Stimulated activated CD4-positive, alpha-beta T cell treated with anti-CD3 and anti-CD28 coated beads, TNF-alpha, amount 100 ng/mL, for 1 hour (primary cell): Measurements from ENCODE around the gene ERMARD.

Experiments used
- DNase-seq, 3 donors: peaks; one replicate each; pipeline ENCODE4 v3.0.0-alpha.2; 2020; ENCODE audit warnings: low read depth in 3 of 3, low spot score in 1 of 3

ERMARD gene

DNA sequence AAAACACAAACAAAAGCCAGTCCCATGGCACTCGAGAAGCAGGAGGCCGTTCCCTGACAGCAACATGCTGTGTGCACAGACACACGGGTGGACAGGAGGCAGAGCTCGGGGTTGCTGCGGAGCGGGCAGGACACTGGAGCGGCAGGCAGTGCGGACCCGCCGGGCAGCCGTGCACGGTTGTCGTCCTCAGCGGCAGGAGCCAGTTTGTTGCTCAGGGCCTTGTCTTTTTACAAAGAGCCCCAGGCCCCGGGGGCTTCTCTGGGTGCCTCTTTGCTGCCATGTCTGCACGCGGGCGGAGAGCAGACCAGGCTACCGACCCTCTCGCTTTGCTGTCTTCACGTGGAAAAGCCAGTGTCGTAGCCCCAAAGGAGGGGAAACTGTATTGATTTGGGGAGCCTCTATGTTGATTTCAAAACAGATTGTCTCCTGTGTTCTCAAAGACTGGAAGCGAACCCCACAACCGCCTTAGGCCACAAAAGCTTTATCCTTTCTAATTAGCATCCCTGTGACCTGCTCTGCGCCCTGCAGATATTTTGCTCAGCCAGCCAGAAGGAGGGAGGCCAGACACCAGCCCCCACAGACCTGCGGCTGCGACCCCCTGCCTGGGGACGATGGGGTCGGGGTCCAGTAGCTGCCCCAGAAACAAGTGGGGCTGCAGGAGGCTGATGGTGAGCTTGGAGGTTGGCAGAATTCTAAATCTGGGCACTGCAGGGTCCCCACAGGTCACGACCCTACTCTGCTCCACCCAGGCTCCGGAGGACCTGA, 50.2 kb downstream of the ERMARD start:
- no peak for DNase-seq

DNA sequence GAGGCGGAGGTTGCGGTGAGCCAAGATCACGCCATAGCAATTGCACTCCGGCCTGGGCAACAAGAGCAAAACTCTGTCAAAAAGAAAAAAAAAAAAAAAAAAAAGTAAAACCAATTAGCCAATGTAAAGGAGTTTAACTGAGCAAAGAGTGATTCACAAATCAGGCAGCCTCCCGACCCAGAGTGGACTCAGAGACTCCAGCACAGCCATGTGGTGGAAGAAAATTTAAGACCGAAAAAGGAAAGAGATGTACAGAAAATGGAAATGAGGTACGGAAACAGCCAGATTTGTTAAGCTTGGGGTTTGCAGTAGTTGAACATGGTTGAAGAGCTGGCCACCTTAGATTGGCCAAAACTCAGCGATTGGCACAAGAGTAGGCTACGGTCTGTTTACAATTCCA, 51.4 kb downstream of the ERMARD start:
- no peak for DNase-seq

DNA sequence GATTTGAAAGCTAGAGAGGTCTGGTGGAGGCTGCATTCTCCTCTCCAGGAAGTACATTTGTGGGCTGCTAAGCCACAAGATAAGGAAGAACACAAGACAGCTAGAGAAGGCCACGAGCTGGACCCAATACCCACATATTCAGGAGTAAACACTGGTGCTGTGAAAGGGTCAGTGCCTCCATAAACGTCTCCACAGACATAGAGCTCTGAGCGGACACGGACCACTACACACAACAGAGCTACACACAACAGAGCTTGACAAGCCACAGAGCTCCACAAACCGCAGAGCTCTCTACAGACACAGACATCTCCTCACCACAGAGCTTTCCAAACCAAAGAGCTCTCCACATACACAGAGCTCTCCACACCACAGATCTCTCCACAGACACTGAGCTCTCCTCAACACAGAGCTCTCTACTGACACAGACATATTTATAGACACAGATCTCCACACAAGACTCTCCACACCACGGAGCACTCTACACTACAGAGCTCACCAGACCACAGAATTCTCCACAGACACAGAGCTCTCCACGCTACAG, 51.9 kb downstream of the ERMARD start:
- no peak for DNase-seq

DNA sequence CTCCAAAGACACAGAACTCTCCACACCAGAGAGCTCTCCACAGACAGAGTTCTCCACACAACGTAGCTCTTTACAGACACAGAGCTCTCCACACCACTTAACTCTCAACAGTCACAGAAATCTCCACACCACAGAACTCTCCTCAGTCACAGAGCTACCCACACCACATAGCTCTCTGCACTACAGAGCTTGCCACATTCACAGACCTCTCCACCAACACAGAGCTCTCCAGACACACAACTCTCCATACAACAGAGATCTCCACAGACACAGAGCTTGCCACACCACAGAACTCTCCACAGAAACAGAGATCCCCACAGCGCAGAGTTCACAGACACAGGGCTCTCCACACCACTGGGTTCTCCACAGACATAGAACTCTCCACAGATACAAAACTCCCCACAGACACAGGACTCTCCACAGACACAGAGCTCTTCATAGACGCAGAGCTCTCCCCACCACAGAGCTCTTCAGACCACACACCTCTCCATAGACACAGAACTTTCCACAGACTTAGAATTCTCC, 52.5 kb downstream of the ERMARD start:
- DNase-seq = no peak

DNA sequence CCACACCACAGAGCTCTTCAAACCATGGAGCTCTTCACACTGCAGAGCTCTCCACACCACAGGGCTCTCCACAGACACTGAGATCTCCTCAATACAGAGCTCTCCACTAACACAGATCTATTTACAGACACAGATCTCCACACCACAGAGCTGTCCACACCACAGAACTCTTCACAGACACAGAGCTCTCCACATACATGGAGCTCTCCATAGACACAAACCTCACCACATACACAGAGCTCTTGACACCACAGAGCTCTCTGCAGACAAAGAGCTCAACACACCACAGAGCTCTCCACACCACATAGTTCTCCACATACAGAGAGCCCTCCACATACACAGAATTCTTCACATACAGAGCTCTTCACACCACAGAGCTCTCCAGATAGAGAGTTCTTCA, 53.0 kb downstream of the ERMARD start:
- DNase-seq = no peak

DNA sequence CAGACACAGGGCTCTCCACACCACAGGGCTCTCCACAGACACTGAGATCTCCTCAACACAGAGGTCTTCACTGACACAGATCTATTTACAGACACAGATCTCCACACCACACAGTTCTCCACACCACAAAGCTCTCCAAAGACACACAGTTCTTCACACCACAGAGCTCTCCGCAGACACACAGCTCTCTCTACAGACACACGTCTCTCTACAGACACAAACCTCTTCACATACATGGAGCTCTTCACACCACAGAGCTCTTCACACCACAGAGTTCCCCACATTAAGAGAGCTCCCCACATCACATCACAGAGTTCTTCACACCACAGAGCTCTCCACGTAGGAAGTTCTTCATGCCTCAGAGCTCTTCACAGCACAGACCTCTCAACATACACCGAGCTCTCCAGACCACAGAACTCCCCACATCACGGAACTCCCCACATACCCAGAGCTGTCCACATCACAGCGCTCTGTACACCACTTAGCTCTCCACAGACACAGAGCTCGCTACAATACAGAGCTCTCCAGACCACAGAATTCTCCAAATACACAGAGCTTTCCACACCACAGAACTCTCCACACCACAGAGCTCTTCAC, 53.9 kb downstream of the ERMARD start:
- no peak for DNase-seq

DNA sequence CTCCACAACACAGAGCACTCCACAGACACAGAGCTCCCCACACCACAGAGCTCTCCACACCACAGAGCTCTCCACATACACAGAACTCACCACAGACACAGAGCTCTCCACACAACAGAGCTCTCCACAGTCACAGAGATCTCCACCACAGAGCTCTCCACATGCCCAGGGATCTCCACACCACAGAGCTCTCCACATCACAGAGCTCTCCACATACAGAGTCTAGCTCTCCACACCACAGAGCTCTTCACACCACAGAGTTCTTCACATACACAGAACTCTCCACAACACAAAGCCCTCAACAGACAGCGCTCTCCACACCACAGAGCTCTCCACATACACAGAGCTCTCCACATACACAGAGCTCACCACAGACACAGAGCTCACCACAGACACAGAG, 55.3 kb downstream of the ERMARD start:
- DNase-seq = no peak

DNA sequence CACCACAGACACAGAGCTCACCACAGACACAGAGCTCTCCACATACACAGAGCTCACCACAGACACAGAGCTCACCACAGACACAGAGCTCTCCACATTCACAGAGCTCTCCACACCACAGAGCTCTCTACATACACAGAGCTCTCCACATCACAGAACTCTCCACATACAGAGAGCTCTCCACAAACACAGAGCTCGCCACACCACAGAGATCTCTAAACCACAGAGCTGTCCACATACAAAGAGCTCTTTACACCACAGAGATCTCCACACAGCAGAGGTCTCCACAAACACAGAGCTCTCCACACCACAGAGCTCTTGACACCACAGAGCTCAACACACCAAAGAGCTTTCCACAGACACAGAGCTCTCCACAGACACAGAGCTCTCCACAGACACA, 55.8 kb downstream of the ERMARD start:
- no peak for DNase-seq

DNA sequence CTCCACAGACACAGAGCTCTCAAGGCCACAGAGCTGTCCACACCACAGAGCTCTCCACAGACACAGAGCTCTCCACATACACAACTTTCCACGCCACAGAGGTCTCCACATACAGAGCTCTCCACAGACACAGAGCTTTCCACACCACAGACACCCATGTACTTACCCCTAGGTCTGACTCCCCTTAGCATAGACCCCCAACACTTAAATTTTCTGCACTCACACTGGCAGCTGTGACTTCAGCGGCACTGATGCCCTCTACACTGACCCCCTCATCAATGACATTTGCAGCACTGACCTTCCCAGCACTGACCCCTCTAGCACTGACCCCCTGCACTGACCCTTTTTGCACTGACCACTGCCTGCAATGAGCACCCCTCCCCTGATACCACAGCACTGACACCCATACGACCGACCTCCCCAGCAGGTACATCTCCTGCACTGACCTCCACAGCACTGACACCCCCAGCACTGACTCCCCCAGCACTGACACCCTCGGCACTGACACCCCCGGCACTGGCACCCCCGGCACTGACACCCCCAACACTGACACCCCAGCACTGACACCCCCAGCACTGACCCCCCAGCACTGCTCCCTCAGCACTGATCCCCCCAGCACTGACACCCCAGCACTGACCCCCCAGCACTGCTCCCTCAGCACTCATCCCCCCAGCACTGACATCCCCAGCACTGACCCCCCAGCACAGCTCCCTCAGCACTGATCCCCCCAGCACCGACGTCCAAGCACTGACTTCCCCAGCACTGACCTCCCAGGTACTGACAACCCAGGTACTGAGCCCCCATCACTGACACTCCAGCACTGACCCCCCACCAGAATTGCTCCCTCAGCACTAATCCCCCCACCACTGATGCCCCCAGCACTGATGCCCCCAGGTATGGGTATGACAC, 56.5 kb downstream of the ERMARD start:
- DNase-seq = no peak

DNA sequence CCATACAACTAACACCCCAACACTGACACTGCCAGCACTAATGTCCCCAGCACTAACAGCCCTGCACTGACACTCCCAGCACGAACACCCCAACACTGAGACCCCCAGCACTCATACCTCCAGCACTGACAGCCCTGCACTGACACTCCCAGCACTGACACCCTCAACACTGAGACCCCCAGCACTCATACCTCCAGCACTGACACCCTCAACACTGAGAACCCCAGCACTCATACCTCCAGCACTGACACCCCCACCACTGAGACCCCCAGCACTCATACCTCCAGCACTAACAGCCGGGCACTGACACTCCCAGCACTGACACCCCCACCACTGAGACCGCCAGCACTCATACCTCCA, 57.2 kb downstream of the ERMARD start:
- no peak for DNase-seq

DNA sequence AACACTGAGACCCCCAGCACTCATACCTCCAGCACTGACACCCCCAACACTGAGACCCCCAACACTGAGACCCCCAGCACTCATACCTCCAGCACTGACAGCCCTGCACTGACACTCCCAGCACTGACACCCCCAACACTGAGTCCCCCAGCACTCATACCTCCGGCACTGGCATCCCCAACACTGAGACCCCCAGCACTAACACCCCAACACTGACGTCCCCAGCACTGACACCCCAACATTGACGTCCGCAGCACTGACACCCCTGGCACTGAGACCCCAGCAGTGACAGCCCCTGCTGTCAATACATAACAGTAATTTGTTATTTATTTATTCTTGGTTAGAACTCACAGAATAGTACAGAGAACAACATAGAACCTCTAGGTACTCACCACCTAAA, 58.0 kb downstream of the ERMARD start:
- DNase-seq = no peak

DNA sequence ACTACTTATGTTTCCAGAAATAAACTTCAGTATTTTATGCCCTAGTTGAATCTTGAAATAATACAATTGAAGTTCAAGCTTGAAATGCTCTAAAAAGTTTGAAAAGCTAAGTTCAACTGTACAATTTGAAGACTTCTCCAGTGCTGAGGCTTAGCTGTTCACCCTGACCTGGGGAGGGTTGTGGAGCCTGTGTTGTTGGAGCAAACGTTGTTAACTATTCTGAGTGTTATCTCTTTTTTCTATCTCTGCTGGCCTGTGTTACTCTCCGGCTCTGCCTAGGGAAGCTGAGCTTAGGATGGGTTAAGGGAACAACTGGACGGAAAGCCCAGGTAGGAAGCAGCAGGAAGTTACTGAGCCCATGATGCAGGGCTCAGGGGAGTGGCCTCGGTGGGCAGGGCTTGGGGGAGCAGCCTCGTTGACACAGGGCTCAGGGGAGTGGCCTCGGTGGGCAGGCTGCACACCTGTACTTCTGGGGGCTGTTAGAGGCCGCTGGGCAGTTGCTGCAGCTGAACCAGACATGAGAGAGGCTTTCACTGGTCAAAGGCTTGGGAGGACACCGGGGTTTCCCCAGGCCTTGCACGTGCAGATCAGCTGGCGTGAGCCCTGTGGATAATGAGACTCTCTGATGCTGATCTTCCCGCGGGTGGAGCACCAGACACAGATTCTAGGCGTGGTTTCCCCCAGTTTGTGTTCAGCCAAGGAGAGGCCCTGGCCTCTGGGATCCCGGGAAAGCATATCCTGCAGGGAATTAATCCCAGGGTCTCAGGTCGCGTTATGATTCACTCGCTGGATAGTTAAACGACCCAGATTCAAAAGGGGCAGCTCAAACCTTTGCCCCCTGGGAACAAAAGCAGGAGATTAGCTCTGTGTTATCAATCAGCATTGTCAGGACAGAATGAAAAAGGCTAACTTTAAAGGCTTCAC, 58.9 kb downstream of the ERMARD start:
- no peak for DNase-seq

DNA sequence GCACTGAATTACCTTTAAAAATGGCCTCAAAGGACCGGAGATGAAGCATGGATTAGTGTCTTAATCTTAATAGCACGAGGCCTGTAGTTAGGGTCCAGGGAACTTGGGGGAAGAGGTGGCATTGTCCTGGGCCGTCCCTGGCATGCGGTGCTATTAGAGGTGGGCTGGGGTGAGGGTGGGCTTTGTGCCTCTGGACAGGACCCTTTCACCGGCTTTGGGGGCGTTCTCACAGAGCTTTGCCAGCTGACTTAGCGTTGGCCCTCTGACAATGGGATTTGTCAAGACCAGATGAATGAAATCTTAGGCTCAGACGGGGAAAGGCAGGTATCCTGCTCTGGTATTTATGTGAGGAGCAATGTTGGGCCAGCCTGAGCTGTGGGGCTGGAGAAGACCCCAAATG, 59.6 kb downstream of the ERMARD start:
- DNase-seq = no peak

DNA sequence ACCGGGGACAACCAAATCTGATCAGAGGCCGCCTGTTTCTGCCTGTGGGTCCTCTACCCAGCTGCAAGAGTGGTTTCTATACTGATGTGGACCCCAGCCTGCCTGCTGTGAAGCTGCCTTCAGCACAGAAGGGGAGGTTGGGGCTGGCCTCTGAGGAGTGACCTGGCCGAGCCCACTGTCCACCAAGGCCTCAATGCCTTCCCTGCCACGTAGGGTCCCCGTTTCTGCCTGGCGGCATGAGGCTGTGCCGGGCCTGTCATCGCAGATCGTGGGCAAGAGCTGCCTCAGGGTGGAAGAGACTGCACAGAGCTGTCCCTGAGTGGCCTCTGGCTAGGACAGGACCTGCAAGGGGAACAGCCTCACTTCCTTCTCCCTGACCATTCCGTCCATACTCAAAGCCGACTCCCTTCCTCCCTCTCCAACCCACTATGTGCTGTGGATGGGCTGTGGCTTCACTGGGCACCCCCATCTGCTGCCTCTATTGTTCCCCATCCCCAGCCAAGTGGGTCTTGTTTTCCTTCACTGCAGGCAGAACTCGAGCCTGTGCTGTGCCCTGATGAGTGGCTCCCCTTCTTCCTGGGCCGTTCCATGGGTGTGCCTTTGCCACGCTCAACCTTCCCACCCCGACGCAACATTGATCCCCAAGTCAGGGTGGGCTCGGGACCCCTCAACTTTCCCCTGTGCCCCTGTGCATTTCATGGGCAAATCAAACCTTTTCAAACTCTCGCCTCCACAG, 60.3 kb downstream of the ERMARD start:
- DNase-seq = no peak

DNA sequence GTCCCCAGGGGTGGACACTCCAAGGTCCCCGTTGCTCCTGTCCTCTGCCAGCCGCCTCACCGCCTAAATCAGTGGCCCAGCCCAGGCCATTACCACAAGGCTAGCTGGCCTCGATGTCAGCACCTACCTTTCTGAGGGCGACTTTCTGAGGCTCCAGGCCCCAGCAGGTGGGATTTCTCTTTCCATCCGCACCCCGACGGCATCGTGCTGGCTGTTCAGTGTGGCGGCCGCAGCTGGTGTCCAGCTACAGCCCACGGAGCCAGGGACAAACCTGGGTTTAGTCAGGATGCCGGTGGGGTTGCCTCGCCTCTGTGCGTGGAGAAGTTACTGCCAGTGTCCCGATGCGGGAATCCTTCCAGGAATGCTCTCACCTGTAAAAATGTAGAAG, 60.8 kb downstream of the ERMARD start:
- DNase-seq = no peak

DNA sequence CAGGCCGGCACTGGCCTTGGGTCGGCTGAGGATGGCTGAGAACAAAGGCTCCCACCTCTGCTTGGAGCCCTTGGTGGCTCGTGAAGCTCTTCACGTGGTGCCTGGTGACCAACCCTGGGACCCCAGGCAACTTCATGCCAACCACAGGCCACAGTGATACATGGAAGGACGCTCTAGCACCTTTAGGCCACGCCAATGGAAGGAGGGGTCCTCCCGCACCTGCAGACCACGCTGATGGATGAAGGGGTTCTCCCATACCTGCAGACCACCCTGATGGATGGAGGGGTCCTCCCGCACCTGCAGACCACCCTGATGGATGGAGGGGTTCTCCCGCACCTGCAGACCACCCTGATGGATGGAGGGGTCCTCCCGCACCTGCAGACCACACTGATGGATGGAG, 62.5 kb downstream of the ERMARD start:
- DNase-seq = no peak

DNA sequence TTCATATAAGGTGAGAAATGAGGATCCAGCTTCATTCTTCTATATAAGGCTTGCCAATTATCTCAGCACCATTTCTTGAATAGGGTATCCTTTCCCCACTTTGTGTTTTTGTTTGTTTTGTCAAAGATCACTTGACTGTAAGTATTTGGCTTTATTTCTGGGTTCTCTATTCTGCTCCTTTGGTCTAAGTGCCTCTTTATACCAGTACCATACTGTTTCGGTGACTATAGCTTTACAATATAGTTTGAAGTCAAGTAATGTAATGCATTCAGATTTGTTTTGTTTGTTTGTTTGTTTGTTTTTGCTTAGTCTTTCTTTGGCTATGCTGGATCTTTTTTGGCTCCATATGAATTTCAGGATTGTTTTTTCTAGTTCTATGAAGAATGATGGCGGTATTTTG, 64.6 kb downstream of the ERMARD start:
- DNase-seq = no peak

DNA sequence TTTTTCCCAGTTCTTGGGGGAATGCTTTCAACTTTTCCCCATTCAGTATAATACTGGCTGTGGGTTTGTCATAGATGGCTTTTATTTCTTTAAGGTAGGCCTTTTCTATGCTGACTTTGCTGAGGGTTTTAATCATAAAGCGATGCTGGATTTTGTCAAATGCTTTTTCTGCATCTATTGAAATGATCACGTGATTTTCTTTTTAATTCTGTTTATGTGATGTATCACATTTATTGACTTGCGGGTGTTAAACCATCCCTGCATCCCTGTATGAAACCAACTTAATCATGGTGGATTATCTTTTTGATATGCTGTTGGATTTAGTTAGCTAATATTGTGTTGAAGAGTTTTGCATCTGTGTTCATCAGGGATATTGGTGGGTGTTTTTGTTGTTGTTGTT, 65.6 kb downstream of the ERMARD start:
- no peak for DNase-seq

DNA sequence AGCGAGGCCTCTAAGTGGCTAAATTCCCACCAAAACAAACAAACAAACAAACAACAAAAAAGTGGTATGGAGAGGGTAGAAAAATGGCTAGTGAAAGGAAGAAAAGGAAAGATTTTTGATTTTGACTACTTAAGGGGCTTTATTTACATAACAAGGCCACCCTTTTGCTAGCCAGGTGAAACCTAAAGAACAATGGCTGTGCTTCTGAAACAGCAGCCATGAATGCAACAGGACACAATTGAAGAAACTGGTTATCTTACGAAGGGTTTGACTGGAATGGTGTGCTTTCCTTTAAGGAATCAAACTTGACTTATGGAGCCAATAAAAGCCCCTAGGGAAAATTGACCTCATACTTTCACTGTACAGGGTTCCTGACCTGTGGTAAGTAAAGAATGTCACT, 68.9 kb downstream of the ERMARD start:
- DNase-seq = no peak

DNA sequence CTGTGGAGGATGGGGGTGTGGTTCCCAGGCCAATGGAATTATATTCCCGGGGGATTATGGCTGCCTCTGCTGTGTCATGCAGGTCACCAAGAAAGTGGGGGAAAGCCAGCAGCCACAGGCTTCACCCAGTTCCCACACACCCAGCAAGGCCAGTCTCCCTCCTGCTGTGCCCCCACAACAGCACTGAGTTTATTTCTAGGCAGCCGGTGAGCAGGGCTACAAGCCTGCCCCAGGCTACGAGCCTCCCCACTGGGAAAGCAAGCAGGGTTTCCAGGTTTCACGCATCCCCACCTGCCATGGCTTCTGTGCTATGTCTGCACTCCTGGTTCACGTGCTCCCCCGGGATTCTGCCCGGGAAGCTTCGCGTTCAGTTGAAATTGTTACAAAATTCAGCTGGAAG, 72.6 kb downstream of the ERMARD start:
- DNase-seq = no peak
